A549 (cell line): ENCODE data around the gene RWDD2A.

ENCODE experiments used
- CHD2 ChIP-seq: fragments of 150-350 bp; IDR thresholded peaks from 2 replicates; pipeline ENCODE4 v1.6.1; 2014; ENCODE audit warnings: low read length; ENCODE audit not compliant: partially characterized antibody
- EHMT2 ChIP-seq: fragments of 200-600 bp; sonication (generic); IDR thresholded peaks from 2 replicates; pipeline ENCODE4 v1.6.1; 2016; ENCODE audit warnings: antibody characterized with exemption, low read depth, mild to moderate bottlenecking, moderate library complexity
- EP300 ChIP-seq, 2 experiments: fragments of >200 bp; sonication (Bioruptor Twin); formaldehyde crosslinking; IDR thresholded peaks; 2 replicates in 1 of 2; 3 replicates in 1 of 2; pipeline ENCODE4 v1.6.1; 2016 to 2017
- ESRRA ChIP-seq: fragments of 150-350 bp; IDR thresholded peaks from 2 replicates; pipeline ENCODE4 v1.6.1; 2014; ENCODE audit warnings: mild to moderate bottlenecking, low read length, borderline replicate concordance
- JUN ChIP-seq, 2 experiments: fragments of >200 bp; sonication (Bioruptor Twin); formaldehyde crosslinking; IDR thresholded peaks; 2 replicates in 1 of 2; 3 replicates in 1 of 2; pipeline ENCODE4 v1.6.1; 2016 to 2017
- KDM1A ChIP-seq: fragments of 200-600 bp; sonication (generic); IDR thresholded peaks from 2 replicates; pipeline ENCODE4 v1.6.1; 2016; ENCODE audit warnings: low read depth, mild to moderate bottlenecking
- MAFK ChIP-seq: fragments of 450-650 bp; IDR thresholded peaks from 2 replicates; pipeline ENCODE4 v1.6.1; 2014; ENCODE audit not compliant: partially characterized antibody
- POLR2A ChIP-seq: IDR thresholded peaks from 2 replicates; pipeline ENCODE4 v1.6.1; 2012; ENCODE audit warnings: mild to moderate bottlenecking, low read length
- TP53 ChIP-seq: fragments of 250-450 bp; sonication (Bioruptor Pico); IDR thresholded peaks from 2 replicates; pipeline ENCODE4 v1.5.0; 2021; ENCODE audit warnings: mild to moderate bottlenecking, moderate library complexity
- TF ChIP-seq, protein P1 (sequence below): fragments of >200 bp; sonication (Bioruptor Twin); formaldehyde crosslinking; IDR thresholded peaks from 3 replicates; pipeline ENCODE4 v1.5.1; 2016
- TF ChIP-seq, protein P2 (sequence below): fragments of 450-650 bp; IDR thresholded peaks from 2 replicates; pipeline ENCODE4 v1.6.1; 2014; ENCODE audit warnings: antibody characterized with exemption
- TF ChIP-seq, protein P3 (sequence below): fragments of 250-450 bp; sonication (Bioruptor Pico); IDR thresholded peaks from 2 replicates; pipeline ENCODE4 v1.5.0; 2020; ENCODE audit warnings: low read depth, mild to moderate bottlenecking, moderate library complexity
- TF ChIP-seq, protein P4 (sequence below): fragments of 200-600 bp; sonication (generic); IDR thresholded peaks from 2 replicates; pipeline ENCODE4 v1.6.1; 2016; ENCODE audit warnings: antibody characterized with exemption, mild to moderate bottlenecking, moderate library complexity

DNA sequence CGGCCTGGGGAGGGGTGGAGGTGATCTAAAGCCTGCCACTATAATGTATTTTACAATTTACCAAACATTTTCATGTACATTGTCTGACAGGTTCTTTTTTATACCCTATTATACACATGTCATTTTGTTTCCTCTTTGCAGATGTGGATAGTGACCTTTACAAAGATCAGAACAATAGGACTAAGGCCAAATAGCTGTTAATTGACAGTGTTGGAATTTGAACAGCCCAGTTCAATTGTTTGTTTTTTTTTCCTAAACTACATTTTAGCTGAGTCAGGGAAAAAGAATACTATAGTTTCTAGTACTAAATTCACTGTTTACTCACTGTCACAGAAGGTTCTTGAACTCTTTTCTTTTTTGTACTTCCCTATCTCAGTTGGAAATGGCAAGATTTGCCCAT lies 40.2 kb upstream of the RWDD2A start:
- TF ChIP-seq, protein P1, sequence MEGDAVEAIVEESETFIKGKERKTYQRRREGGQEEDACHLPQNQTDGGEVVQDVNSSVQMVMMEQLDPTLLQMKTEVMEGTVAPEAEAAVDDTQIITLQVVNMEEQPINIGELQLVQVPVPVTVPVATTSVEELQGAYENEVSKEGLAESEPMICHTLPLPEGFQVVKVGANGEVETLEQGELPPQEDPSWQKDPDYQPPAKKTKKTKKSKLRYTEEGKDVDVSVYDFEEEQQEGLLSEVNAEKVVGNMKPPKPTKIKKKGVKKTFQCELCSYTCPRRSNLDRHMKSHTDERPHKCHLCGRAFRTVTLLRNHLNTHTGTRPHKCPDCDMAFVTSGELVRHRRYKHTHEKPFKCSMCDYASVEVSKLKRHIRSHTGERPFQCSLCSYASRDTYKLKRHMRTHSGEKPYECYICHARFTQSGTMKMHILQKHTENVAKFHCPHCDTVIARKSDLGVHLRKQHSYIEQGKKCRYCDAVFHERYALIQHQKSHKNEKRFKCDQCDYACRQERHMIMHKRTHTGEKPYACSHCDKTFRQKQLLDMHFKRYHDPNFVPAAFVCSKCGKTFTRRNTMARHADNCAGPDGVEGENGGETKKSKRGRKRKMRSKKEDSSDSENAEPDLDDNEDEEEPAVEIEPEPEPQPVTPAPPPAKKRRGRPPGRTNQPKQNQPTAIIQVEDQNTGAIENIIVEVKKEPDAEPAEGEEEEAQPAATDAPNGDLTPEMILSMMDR: no peak
- TF ChIP-seq EHMT2: no peak
- TF ChIP-seq CHD2: no peak
- TF ChIP-seq, protein P2, sequence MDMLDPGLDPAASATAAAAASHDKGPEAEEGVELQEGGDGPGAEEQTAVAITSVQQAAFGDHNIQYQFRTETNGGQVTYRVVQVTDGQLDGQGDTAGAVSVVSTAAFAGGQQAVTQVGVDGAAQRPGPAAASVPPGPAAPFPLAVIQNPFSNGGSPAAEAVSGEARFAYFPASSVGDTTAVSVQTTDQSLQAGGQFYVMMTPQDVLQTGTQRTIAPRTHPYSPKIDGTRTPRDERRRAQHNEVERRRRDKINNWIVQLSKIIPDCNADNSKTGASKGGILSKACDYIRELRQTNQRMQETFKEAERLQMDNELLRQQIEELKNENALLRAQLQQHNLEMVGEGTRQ: no peak
- no peak for TF ChIP-seq EP300 (IDR thresholded peaks at IDR 0.05)
- no peak for TF ChIP-seq ESRRA
- no peak for TF ChIP-seq POLR2A
- TF ChIP-seq JUN (IDR thresholded peaks at IDR 0.05): no peak
- no peak for TF ChIP-seq TP53 (CRISPR knock-in tag)
- TF ChIP-seq, protein P3, sequence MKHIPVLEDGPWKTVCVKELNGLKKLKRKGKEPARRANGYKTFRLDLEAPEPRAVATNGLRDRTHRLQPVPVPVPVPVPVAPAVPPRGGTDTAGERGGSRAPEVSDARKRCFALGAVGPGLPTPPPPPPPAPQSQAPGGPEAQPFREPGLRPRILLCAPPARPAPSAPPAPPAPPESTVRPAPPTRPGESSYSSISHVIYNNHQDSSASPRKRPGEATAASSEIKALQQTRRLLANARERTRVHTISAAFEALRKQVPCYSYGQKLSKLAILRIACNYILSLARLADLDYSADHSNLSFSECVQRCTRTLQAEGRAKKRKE: no peak
- peak; percentile 92 for TF ChIP-seq MAFK
- TF ChIP-seq, protein P4, sequence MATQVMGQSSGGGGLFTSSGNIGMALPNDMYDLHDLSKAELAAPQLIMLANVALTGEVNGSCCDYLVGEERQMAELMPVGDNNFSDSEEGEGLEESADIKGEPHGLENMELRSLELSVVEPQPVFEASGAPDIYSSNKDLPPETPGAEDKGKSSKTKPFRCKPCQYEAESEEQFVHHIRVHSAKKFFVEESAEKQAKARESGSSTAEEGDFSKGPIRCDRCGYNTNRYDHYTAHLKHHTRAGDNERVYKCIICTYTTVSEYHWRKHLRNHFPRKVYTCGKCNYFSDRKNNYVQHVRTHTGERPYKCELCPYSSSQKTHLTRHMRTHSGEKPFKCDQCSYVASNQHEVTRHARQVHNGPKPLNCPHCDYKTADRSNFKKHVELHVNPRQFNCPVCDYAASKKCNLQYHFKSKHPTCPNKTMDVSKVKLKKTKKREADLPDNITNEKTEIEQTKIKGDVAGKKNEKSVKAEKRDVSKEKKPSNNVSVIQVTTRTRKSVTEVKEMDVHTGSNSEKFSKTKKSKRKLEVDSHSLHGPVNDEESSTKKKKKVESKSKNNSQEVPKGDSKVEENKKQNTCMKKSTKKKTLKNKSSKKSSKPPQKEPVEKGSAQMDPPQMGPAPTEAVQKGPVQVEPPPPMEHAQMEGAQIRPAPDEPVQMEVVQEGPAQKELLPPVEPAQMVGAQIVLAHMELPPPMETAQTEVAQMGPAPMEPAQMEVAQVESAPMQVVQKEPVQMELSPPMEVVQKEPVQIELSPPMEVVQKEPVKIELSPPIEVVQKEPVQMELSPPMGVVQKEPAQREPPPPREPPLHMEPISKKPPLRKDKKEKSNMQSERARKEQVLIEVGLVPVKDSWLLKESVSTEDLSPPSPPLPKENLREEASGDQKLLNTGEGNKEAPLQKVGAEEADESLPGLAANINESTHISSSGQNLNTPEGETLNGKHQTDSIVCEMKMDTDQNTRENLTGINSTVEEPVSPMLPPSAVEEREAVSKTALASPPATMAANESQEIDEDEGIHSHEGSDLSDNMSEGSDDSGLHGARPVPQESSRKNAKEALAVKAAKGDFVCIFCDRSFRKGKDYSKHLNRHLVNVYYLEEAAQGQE: no peak
- no peak for TF ChIP-seq KDM1A
